HK-2 (cell line): ENCODE measurements around the gene CACNA1E.

ENCODE experiments used
- DNase-seq: peaks from one replicate; pipeline ENCODE4 v3.0.0-alpha.2; 2018; ENCODE audit not compliant: unreplicated experiment

CACNA1E gene

GRCh38 chr1:181483285-181484195, at the start of gene CACNA1E:
Gene CACNA1E (plus strand): TSS chr1:181483517. CDS start chr1:181483745, 228 bp downstream.
- DNase-seq: no peak

GRCh38 chr1:181433931-181434330, 49.4 kb upstream of the CACNA1E start:
- DNase-seq: no peak

- DNase-seq: no peak
These were observed 45.3 kb upstream of the CACNA1E start for GRCh38 chr1:181438013-181438412.

- no peak for DNase-seq
These were observed 42.8 kb upstream of the CACNA1E start for GRCh38 chr1:181440510-181440909.

- DNase-seq: no peak
These were observed 41.2 kb upstream of the CACNA1E start for GRCh38 chr1:181442181-181442525.

- DNase-seq: no peak
These were observed 40.0 kb upstream of the CACNA1E start for GRCh38 chr1:181443231-181443853.

- DNase-seq: no peak
These were observed 37.9 kb upstream of the CACNA1E start for GRCh38 chr1:181445436-181445835.

- DNase-seq: no peak
These were observed 34.9 kb upstream of the CACNA1E start for GRCh38 chr1:181448461-181448860.

- DNase-seq: no peak
These were observed 31.6 kb upstream of the CACNA1E start for GRCh38 chr1:181451661-181452230.

GRCh38 chr1:181452746-181453145, 30.6 kb upstream of the CACNA1E start:
- no peak for DNase-seq

- DNase-seq: no peak
These were observed 29.6 kb upstream of the CACNA1E start for GRCh38 chr1:181453541-181454201.

- DNase-seq: no peak
These were observed 26.8 kb upstream of the CACNA1E start for GRCh38 chr1:181456551-181456950.

GRCh38 chr1:181458419-181458818, 24.9 kb upstream of the CACNA1E start:
- DNase-seq: no peak

- DNase-seq: no peak
These were observed 24.2 kb upstream of the CACNA1E start for GRCh38 chr1:181459067-181459466.

- DNase-seq: peak; percentile 49
These were observed 13.5 kb upstream of the CACNA1E start for GRCh38 chr1:181469829-181470228.

GRCh38 chr1:181475580-181475979, 7.7 kb upstream of the CACNA1E start:
- DNase-seq: no peak

- no peak for DNase-seq
These were observed 6.7 kb upstream of the CACNA1E start for GRCh38 chr1:181476581-181476980.

GRCh38 chr1:181478306-181478705, 5.0 kb upstream of the CACNA1E start:
- no peak for DNase-seq

GRCh38 chr1:181479137-181479745, 4.1 kb upstream of the CACNA1E start:
- peak; percentile 22 for DNase-seq

- no peak for DNase-seq
These were observed 1.3 kb upstream of the CACNA1E start for GRCh38 chr1:181482001-181482430.

GRCh38 chr1:181482521-181483284, 614 bp upstream of the CACNA1E start:
- no peak for DNase-seq
